GM19438 (cell line): Measurements from ENCODE around the gene PBLD.

Source experiments
- ATAC-seq: cut with Tn5 transposase; IDR thresholded peaks from one replicate; pipeline ENCODE4 v1.9.1; 2021; ENCODE audit warnings: low read depth; ENCODE audit not compliant: unreplicated experiment

PBLD gene

DNA sequence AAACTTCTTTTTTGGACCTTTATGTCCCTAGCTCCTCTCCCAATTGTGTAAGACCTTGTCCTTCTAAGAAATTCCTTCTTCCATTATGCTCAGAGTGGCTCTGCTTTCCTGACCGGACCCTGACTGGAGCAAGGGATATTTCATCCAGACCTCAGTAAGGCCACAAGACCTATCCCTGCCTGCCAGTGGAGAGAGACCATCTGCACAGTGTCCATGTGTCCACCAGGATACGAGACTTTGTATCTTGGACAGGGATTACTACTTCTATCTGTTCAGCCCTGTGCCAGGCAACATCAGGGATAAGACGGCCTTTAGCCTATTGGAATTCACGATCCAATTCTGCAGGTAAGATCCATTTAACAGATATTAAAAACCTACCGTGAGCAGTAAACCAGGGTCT, 93.7 kb downstream of the PBLD start:
- no peak for ATAC-seq

DNA sequence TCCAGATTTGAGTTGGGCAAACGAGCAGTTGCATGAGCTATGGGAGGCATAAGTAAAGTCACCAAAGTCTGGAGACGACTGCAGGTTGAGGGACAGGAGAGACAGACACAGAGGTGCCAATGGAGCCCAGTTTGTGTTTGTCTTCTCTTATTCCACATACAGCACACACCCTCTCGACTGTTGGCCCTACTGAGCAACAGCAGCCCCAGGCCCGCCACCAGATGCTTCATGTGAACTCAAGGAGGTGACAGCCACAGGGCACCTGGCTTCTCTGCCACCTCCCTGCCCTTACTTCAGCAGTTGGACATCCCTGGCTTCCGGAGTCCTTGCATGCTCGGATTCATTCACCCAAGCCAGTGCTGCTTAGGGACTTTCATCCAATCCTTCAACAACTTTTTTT, 94.4 kb downstream of the PBLD start:
- no peak for ATAC-seq

DNA sequence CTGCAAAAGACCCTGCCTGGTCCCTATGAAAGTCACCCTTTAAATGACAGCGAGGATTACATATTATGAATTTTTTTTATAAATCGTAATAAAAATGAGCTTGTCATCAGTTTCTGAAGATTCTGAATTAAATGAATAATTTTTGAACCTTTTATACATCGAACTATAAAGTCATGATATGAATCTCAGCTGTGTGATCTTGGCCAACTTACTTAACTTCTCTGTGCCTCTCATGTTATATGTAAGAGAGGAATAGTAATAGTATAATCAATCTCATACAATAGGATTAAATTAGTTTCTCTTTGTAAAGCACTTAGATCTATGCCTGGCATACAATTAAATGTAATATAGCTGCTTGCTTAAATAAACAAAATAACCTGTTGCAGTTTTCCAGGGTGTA, 95.6 kb downstream of the PBLD start:
- ATAC-seq: no peak

DNA sequence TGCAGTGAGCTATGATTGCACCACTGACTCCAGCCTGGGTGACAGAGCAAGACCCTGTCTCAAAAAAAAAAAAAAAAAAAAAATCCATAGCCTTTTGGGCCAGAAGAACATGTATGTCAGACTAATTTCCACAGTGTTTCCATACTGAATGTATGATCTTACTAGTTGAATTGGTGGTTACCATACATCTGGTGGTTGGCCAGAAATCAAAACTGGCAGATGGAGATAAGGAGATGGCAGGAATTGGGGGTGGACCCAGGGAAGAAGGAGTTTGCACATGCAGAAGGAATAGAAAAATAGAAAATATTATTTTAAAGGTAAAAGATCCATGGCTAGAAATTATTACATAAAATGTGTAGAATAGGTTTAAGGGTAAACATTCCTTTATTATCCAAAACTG, 97.1 kb downstream of the PBLD start:
- no peak for ATAC-seq

DNA sequence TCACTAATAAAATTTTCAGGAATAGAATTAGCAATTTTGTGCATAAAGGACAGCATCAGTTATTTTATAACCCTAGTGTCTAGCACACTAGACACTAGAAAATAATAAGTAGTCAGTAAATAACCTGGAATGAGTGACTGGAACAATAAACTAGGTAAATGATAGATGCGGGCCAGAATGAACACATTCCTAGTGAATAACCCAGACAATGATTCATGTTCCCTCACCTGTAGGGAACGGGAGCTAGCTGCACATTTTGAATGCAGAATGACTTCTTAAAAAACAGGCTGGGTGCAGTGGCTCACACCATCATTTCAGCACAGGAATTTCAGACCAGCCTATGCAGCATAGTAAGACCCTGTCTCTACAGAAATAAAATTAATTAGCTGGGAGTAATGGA, 97.6 kb downstream of the PBLD start:
- no peak for ATAC-seq

DNA sequence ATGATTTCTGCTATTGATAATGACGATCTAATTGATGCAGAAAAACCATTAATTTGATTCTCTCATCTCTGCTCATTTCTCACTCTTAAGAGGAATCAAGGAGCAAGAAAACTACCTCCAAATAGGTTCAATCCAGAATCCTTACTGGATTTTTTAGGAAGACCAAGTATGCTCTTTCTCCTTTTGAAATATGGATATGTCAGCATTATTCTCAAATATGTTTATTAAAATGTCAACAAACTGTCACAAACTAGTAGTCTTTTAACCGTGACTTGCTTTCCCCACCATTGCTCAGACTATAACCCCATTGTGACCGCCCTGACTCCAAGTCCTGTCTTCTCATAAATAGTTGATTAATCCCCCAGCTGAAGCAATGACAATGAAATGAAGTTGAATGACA, 99.7 kb downstream of the PBLD start:
- no peak for ATAC-seq
